HL-60 (cell line): ENCODE measurements around the gene PSMC2.
"Not testable (repeated sequence)": the region's sequence is repeated elsewhere in the genome, so short reads cannot be mapped to it uniquely, and the experiment has no call there.

Source experiments
- DNase-seq, 2 experiments: peaks; one replicate each; pipeline ENCODE4 v3.0.0-alpha.2; 2010 to 2020; ENCODE audit warnings: low read depth in 1 of 2, low spot score in 1 of 2
- H3K27ac ChIP-seq: fragments of 250-450 bp; sonication (Bioruptor Pico); replicated peaks from 2 replicates; pipeline ENCODE4 v1.5.1; 2020; ENCODE audit warnings: mild to moderate bottlenecking, moderate library complexity
- H3K27me3 ChIP-seq: fragments of 250-450 bp; sonication (Bioruptor Pico); 2 replicates; pipeline ENCODE4 v1.5.1; 2021; ENCODE audit warnings: mild to moderate bottlenecking, moderate library complexity; ENCODE audit not compliant: insufficient read depth, poor library complexity, severe bottlenecking
- H3K4me3 ChIP-seq: replicated peaks from 2 replicates; pipeline ENCODE4 v1.5.1; 2011; ENCODE audit warnings: mild to moderate bottlenecking, control low read depth, low read length; ENCODE audit not compliant: insufficient read depth
- CTCF ChIP-seq: IDR thresholded peaks from one replicate; pipeline ENCODE4 v1.5.1; 2011; ENCODE audit warnings: low read length, control low read depth, inconsistent platforms; ENCODE audit not compliant: insufficient read depth
- GABPA ChIP-seq: IDR thresholded peaks from 2 replicates; pipeline ENCODE4 v1.6.1; 2012; ENCODE audit warnings: low read depth
- POLR2AphosphoS5 ChIP-seq: IDR thresholded peaks from 2 replicates; pipeline ENCODE4 v1.6.1; 2012; ENCODE audit warnings: low read depth
- SPI1 ChIP-seq: IDR thresholded peaks from 2 replicates; pipeline ENCODE4 v1.6.1; 2012; ENCODE audit warnings: low read depth, mild to moderate bottlenecking, borderline replicate concordance
- TF ChIP-seq, protein P1 (sequence below): IDR thresholded peaks from 2 replicates; pipeline ENCODE4 v1.6.1; 2012; ENCODE audit warnings: low read depth; ENCODE audit not compliant: insufficient replicate concordance

The PSMC2 gene

GRCh38 chr7:103398483-103399127, 51.2 kb downstream of the PSMC2 start:
- no peak overlapping the region for H3K4me3 ChIP-seq
- TF ChIP-seq CTCF, result no peak
- TF ChIP-seq, protein P1, sequence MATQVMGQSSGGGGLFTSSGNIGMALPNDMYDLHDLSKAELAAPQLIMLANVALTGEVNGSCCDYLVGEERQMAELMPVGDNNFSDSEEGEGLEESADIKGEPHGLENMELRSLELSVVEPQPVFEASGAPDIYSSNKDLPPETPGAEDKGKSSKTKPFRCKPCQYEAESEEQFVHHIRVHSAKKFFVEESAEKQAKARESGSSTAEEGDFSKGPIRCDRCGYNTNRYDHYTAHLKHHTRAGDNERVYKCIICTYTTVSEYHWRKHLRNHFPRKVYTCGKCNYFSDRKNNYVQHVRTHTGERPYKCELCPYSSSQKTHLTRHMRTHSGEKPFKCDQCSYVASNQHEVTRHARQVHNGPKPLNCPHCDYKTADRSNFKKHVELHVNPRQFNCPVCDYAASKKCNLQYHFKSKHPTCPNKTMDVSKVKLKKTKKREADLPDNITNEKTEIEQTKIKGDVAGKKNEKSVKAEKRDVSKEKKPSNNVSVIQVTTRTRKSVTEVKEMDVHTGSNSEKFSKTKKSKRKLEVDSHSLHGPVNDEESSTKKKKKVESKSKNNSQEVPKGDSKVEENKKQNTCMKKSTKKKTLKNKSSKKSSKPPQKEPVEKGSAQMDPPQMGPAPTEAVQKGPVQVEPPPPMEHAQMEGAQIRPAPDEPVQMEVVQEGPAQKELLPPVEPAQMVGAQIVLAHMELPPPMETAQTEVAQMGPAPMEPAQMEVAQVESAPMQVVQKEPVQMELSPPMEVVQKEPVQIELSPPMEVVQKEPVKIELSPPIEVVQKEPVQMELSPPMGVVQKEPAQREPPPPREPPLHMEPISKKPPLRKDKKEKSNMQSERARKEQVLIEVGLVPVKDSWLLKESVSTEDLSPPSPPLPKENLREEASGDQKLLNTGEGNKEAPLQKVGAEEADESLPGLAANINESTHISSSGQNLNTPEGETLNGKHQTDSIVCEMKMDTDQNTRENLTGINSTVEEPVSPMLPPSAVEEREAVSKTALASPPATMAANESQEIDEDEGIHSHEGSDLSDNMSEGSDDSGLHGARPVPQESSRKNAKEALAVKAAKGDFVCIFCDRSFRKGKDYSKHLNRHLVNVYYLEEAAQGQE, result no peak
- TF ChIP-seq SPI1, result no peak
- no peak for TF ChIP-seq POLR2AphosphoS5
- TF ChIP-seq GABPA, result no peak
- no peak for DNase-seq

DNA sequence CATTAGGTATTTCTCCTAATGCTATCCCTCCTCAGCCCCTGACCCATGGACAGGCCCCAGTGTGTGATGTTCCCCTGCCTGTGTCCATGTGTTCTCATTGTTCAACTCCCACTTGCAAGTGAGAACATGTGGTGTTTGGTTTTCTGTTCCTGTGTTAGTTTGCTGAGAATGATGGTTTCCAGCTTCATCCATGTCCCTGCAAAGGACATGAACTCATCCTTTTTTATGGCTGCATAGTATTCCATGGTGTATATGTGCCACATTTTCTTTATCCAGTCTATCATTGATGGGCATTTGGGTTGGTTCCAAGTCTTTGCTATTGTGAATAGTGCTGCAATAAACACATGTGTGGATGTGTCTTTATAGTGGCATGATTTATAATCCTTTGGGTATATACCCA, 52.2 kb downstream of the PSMC2 start:
- DNase-seq, H3K27me3 ChIP-seq, H3K27ac ChIP-seq: not testable (repeated sequence)

More at GRCh38 chr7:103398483-103399127, 51.2 kb downstream of the PSMC2 start:
- H3K27ac ChIP-seq, result no peak overlapping the region
- H3K27me3 ChIP-seq, result no peaks in the 10 kb centered on the region

GRCh38 chr7:103405789-103406613, 58.6 kb downstream of the PSMC2 start:
- DNase-seq, H3K4me3 ChIP-seq, H3K27me3 ChIP-seq: not testable (repeated sequence)

More for the DNA sequence above, 52.2 kb downstream of the PSMC2 start:
- not testable (repeated sequence) for H3K4me3 ChIP-seq

DNA sequence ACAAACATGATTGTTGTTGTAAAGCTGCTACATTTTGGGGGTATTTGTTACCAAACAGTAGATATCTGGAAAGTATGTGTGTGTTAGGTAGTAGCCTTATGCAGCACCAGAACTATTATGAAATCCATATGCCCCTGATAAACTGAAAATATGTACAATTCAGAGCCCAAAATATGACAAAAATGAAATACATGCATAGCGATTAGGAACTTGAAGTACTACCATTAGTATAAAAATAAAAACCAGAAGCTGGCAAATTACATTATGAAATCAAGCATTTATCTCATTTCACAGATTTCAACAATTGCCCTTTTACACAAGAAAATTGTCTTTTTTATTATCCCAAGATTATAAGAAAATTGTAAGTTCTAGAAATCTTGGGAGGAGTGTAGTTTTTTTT, 64.7 kb downstream of the PSMC2 start:
- DNase-seq, result no peak
- H3K27ac ChIP-seq, result no peak overlapping the region
- H3K27me3 ChIP-seq, result peaks cover 3% of the 10 kb centered on the region
- H3K4me3 ChIP-seq, result no peak overlapping the region
- no peak for TF ChIP-seq POLR2AphosphoS5
- TF ChIP-seq, protein P1, result no peak
- TF ChIP-seq CTCF, result no peak
- TF ChIP-seq SPI1, result no peak
- TF ChIP-seq GABPA, result no peak

More at GRCh38 chr7:103405789-103406613, 58.6 kb downstream of the PSMC2 start:
- not testable (repeated sequence) for H3K27ac ChIP-seq
